ENCODE measurements around the gene PLEKHH1.

DNA sequence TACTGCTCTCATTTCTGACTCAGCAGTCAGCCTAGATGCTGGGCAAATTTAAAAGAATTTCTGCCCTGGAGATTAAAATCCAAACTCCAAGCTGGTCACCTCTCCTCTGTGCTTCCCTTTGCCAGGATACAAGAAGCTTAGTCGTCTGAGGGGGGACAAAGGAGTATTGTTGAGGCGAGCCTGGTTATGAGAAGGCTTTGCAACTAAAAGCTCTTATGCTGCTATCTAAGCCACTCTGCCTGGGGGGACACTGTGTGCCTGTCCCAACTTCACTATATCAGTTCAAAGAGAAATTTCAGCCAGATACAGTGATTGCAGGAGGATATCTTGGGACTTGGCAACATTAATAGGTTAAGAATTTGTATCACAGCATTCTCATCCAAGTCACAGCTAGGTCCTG, 10.8 kb upstream of the PLEKHH1 start:
- TF ChIP-seq, protein P1, sequence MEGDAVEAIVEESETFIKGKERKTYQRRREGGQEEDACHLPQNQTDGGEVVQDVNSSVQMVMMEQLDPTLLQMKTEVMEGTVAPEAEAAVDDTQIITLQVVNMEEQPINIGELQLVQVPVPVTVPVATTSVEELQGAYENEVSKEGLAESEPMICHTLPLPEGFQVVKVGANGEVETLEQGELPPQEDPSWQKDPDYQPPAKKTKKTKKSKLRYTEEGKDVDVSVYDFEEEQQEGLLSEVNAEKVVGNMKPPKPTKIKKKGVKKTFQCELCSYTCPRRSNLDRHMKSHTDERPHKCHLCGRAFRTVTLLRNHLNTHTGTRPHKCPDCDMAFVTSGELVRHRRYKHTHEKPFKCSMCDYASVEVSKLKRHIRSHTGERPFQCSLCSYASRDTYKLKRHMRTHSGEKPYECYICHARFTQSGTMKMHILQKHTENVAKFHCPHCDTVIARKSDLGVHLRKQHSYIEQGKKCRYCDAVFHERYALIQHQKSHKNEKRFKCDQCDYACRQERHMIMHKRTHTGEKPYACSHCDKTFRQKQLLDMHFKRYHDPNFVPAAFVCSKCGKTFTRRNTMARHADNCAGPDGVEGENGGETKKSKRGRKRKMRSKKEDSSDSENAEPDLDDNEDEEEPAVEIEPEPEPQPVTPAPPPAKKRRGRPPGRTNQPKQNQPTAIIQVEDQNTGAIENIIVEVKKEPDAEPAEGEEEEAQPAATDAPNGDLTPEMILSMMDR (conservative IDR thresholded peaks at IDR 0.05 in 1 of 2, IDR thresholded peaks at IDR 0.05 in 1 of 2; ENCODE audit: extremely low read depth in 1 of 2, insufficient read depth in 1 of 2, low read depth in 1 of 2, low read length in 2 of 2), result no peak
- TF ChIP-seq EZH2 (IDR thresholded peaks at IDR 0.05; ENCODE audit: borderline replicate concordance, low read length), result no peak

All from mammary epithelial cell (primary cell).